Colonic mucosa (tissue), 4 donors: ENCODE results near the gene MAGI3. TPM values are rescaled to one million over a fixed set of nuclear protein-coding genes. Genes with fewer than 3 reads are reported as not detected.

Experiments
- DNase-seq: peaks from one replicate; pipeline ENCODE4 v3.0.0-alpha.2; 2020
- H3K27ac ChIP-seq: fragments of 200-600 bp; one replicate; pipeline ENCODE4 v1.8.0; 2021
- H3K27me3 ChIP-seq: fragments of 200-600 bp; one replicate; pipeline ENCODE4 v1.8.0; 2021
- H3K36me3 ChIP-seq: fragments of 200-600 bp; one replicate; pipeline ENCODE4 v1.8.0; 2021
- H3K4me1 ChIP-seq: fragments of 200-600 bp; one replicate; pipeline ENCODE4 v1.8.0; 2021; ENCODE audit warnings: mild to moderate bottlenecking
- H3K4me3 ChIP-seq: fragments of 200-600 bp; one replicate; pipeline ENCODE4 v1.8.0; 2021
- H3K9ac ChIP-seq, 2 donors: one replicate each; pipeline ENCODE4 v1.7.0; 2013; ENCODE audit warnings: control low read depth in 2 of 2, low read depth in 2 of 2, low read length in 2 of 2
- H3K9me3 ChIP-seq: fragments of 200-600 bp; one replicate; pipeline ENCODE4 v1.8.0; 2021
- intact Hi-C: fragments of 100-400 bp; cut with DNase I; formaldehyde crosslinking; loops from one replicate; pipeline ENCODE4 v1.14.1; 2022
- total RNA-seq, 2 donors: library from RNA; stranded (reverse); fragmentation: NEBNext Ultra II Directional in 1 of 2; extraction: Animal tissue kit (Norgen Biotek cat#: 25700) in 1 of 2; gene quantifications; one replicate each; pipeline ENCODE4 v1.2.1, GENCODE V29; 2021
- TF ChIP-seq, protein P1 (sequence below): fragments of 200-600 bp; IDR thresholded peaks from one replicate; pipeline ENCODE4 v1.8.0; 2022; ENCODE audit warnings: antibody characterized with exemption, mild to moderate bottlenecking
- donor health status: healthy.
- donor health status: DM: no; HTN: no; CAD: no.
- donor health status: DM: no; HTN: no; CAD: no.

Gene MAGI3
- total RNA-seq, 2 donors from 2014 or later = 38.2 to 46.5 TPM

DNA sequence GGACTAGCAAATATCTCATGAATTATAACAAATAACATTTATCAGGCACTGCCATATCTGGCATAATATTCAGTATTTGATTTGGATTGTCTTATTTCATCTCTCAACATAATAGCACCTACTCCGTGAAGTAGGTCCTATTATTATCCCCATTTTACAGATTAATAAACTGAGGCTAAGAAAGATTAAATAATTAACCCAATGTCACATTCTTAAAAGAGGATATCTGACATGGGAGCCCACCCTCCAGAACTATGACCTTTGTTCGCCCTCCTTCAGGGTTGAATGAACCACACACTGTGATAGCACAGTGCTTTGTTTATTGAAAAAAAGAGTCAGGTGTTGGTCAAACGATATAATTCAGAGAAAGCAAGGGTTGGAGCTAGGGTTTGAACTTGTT lies 19.4 kb upstream of the MAGI3 start:
- Histone ChIP-seq H3K4me3 (no peak overlapping the region), H3K9me3 (no peaks in the 10 kb centered on the region), H3K36me3 (no peaks in the 10 kb centered on the region), H3K27ac (no peak overlapping the region), H3K4me1 (no peaks in the 10 kb centered on the region), H3K27me3 (no peaks in the 10 kb centered on the region), H3K9ac (no peak overlapping the region)
- TF ChIP-seq, protein P1, sequence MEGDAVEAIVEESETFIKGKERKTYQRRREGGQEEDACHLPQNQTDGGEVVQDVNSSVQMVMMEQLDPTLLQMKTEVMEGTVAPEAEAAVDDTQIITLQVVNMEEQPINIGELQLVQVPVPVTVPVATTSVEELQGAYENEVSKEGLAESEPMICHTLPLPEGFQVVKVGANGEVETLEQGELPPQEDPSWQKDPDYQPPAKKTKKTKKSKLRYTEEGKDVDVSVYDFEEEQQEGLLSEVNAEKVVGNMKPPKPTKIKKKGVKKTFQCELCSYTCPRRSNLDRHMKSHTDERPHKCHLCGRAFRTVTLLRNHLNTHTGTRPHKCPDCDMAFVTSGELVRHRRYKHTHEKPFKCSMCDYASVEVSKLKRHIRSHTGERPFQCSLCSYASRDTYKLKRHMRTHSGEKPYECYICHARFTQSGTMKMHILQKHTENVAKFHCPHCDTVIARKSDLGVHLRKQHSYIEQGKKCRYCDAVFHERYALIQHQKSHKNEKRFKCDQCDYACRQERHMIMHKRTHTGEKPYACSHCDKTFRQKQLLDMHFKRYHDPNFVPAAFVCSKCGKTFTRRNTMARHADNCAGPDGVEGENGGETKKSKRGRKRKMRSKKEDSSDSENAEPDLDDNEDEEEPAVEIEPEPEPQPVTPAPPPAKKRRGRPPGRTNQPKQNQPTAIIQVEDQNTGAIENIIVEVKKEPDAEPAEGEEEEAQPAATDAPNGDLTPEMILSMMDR = no peak
- intact Hi-C loops = no loop called here
- DNase-seq = no peak

DNA sequence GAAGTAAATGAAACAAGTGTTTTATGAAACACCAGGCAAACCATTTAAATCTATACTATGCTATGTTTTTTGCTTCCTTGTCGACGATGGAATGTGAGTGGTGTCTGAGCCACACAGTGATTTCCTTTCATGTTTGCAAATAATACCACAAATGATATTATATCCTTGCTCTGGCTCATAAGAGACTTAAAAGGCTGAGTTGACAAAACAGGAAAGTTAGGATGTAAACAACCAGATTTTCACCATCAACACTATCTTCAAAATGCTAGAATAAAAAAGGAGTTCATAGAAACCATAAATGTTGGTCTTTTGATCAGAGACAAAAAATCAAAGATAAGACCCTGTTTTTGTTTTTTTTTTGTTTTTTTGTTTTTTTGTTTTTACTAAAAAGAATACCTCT lies 17.8 kb upstream of the MAGI3 start:
- no peaks in the 10 kb centered on the region for H3K27me3 ChIP-seq
- DNase-seq = no peak
- H3K4me1 ChIP-seq = no peaks in the 10 kb centered on the region
- H3K27ac ChIP-seq = no peak overlapping the region
- H3K36me3 ChIP-seq = no peaks in the 10 kb centered on the region
- intact Hi-C loops = no loop called here
- H3K9ac ChIP-seq = no peak overlapping the region
- no peaks in the 10 kb centered on the region for H3K9me3 ChIP-seq
- no peak overlapping the region for H3K4me3 ChIP-seq
- TF ChIP-seq, protein P1 = no peak

DNA sequence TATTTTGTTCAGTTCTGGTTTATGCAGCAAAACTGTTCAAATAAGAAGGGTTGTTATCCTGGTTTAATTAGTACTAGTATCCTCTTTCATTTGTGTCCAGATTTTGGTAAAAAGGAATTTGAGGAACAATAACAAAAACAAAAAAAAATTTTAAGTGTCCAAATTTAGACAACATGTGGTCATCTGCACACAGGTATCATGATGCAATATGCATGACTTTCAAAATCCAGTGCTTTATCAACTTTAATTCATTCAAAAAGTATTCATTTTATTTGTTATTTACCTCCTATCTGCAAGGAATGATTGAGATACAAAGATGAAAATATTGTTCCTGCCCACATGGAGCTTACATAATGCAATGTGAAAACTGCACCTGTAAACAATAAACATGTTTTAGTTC lies 16.7 kb upstream of the MAGI3 start:
- no peaks in the 10 kb centered on the region for H3K36me3 ChIP-seq
- TF ChIP-seq, protein P1 = no peak
- H3K9ac ChIP-seq = no peak overlapping the region
- H3K4me3 ChIP-seq = no peak overlapping the region
- H3K27me3 ChIP-seq = no peaks in the 10 kb centered on the region
- H3K27ac ChIP-seq = no peak overlapping the region
- no peaks in the 10 kb centered on the region for H3K4me1 ChIP-seq
- intact Hi-C loops = no loop called here
- DNase-seq = no peak
- no peaks in the 10 kb centered on the region for H3K9me3 ChIP-seq

DNA sequence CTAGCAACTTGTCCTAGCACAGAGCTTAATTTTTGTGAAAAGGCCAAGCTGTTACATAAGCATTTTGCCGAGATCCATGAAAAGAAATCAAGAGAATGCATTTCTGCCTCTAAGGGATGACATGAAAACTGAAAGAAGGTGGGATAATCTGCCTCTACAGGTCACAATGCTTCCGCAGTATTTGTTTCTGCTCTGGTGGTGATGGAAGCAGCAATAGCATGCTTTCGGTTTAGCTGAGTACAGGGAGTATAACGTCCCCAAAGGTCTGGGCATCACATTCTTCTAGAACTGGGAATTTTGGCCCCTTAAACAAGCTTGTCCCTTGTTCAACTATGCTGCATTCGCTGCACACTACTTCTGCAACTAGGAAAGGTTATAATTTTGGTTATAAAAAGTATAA lies 14.4 kb upstream of the MAGI3 start:
- Histone ChIP-seq H3K36me3 (no peaks in the 10 kb centered on the region), H3K9ac (no peak overlapping the region), H3K4me1 (no peaks in the 10 kb centered on the region), H3K27me3 (no peaks in the 10 kb centered on the region), H3K27ac (no peak overlapping the region), H3K9me3 (no peaks in the 10 kb centered on the region), H3K4me3 (no peak overlapping the region)
- DNase-seq = no peak
- intact Hi-C loops = no loop called here
- TF ChIP-seq, protein P1 = no peak

DNA sequence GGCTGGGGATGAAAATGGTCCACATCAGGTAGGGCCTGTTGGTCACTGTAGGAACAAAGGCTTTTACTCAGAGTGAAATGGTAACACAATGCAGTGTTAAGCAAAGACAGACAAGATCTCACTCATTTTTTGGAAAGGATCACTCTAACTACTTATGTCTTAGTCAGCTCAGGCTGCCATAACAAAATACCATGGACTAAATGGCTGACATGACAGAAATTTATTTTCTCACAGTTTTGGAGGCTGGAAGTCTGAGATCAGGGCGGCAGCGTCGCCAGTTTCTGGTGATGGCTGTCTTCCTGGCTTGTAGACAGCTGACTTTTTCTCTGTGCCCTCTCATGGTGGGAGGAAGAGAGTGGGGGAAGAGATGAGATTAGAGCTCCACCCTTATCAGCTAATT lies 10.2 kb upstream of the MAGI3 start:
- intact Hi-C loops = loop anchor here (10.0 kb wide), 1 partner anchor 235 kb away; no protein-coding TSS in a partner anchor
- Histone ChIP-seq H3K4me1 (no peaks in the 10 kb centered on the region), H3K27me3 (no peaks in the 10 kb centered on the region), H3K36me3 (no peaks in the 10 kb centered on the region), H3K9ac (no peak overlapping the region), H3K27ac (no peak overlapping the region), H3K4me3 (no peak overlapping the region), H3K9me3 (no peaks in the 10 kb centered on the region)
- TF ChIP-seq, protein P1 = no peak
- no peak for DNase-seq
